Mesendoderm (in vitro differentiated cells): ENCODE measurements around the gene GPRIN2.
"Not testable (repeated sequence)": the region's sequence is repeated elsewhere in the genome, so short reads cannot be mapped to it uniquely, and the experiment has no call there.

Experiments
- DNase-seq: peaks from one replicate; pipeline ENCODE4 v3.0.0; 2013
- H2AK5ac ChIP-seq: 2 replicates; pipeline ENCODE4 v1.6.1; 2013; ENCODE audit warnings: low read length, inconsistent platforms
- H2BK120ac ChIP-seq: 2 replicates; pipeline ENCODE4 v1.6.1; 2013; ENCODE audit warnings: low read depth, mild to moderate bottlenecking, low read length, moderate library complexity, mixed read lengths
- H2BK15ac ChIP-seq: replicated peaks from 2 replicates; pipeline ENCODE4 v1.6.1; 2013; ENCODE audit warnings: low read depth, mild to moderate bottlenecking, moderate library complexity
- H2BK5ac ChIP-seq: 2 replicates; pipeline ENCODE4 v1.6.1; 2013; ENCODE audit warnings: low read length, inconsistent platforms
- H3K18ac ChIP-seq: 2 replicates; pipeline ENCODE4 v1.6.1; 2013; ENCODE audit warnings: mild to moderate bottlenecking, low read length, mixed read lengths
- H3K23ac ChIP-seq: one replicate; pipeline ENCODE4 v1.6.1; 2013; ENCODE audit warnings: low read length
- H3K27ac ChIP-seq: 2 replicates; pipeline ENCODE4 v1.5.1; 2013; ENCODE audit warnings: low read depth, mild to moderate bottlenecking, inconsistent platforms, low read length, moderate library complexity
- H3K27me3 ChIP-seq: 2 replicates; pipeline ENCODE4 v1.6.1; 2013; ENCODE audit warnings: low read length, control low read depth, mild to moderate bottlenecking, inconsistent platforms; ENCODE audit not compliant: insufficient read depth, poor library complexity
- H3K36me3 ChIP-seq: 2 replicates; pipeline ENCODE4 v1.6.1; 2013; ENCODE audit warnings: low read length, inconsistent platforms; ENCODE audit not compliant: control insufficient read depth, insufficient read depth
- H3K4ac ChIP-seq: one replicate; pipeline ENCODE4 v1.6.1; 2013; ENCODE audit warnings: low read depth, mild to moderate bottlenecking, low read length, moderate library complexity
- H3K4me1 ChIP-seq: 2 replicates; pipeline ENCODE4 v1.6.1; 2013; ENCODE audit warnings: low read depth, low read length, inconsistent platforms; ENCODE audit not compliant: control insufficient read depth
- H3K4me2 ChIP-seq: 2 replicates; pipeline ENCODE4 v1.6.1; 2013; ENCODE audit warnings: low read length
- H3K4me3 ChIP-seq: 2 replicates; pipeline ENCODE4 v1.5.1; 2013; ENCODE audit warnings: mild to moderate bottlenecking, low read length
- H3K56ac ChIP-seq: one replicate; pipeline ENCODE4 v1.6.1; 2013; ENCODE audit warnings: low read length
- H3K79me1 ChIP-seq: 2 replicates; pipeline ENCODE4 v1.6.1; 2013; ENCODE audit warnings: low read length, inconsistent platforms
- H3K79me2 ChIP-seq: 2 replicates; pipeline ENCODE4 v1.6.1; 2013; ENCODE audit warnings: mild to moderate bottlenecking, low read length; ENCODE audit not compliant: control insufficient read depth, insufficient read depth
- H3K9ac ChIP-seq: 2 replicates; pipeline ENCODE4 v1.6.1; 2013; ENCODE audit warnings: low read length, inconsistent platforms
- H4K5ac ChIP-seq: one replicate; pipeline ENCODE4 v1.6.1; 2013; ENCODE audit warnings: low read length
- H4K8ac ChIP-seq: one replicate; pipeline ENCODE4 v1.6.1; 2013; ENCODE audit warnings: low read depth, mild to moderate bottlenecking, control low read depth, low read length, moderate library complexity
- WGBS: extraction: QIAGEN DNeasy Blood & Tissue Kit; methylation state at CpG from one replicate; pipeline ENCODE4 v1.1.7; 2013; ENCODE audit warnings: low lambda C conversion rate, missing lambda C conversion rate; ENCODE audit not compliant: insufficient coverage; ENCODE audit errors: extremely low coverage; 5-methylcytosine and 5-hydroxymethylcytosine counted together

GPRIN2 gene

DNA sequence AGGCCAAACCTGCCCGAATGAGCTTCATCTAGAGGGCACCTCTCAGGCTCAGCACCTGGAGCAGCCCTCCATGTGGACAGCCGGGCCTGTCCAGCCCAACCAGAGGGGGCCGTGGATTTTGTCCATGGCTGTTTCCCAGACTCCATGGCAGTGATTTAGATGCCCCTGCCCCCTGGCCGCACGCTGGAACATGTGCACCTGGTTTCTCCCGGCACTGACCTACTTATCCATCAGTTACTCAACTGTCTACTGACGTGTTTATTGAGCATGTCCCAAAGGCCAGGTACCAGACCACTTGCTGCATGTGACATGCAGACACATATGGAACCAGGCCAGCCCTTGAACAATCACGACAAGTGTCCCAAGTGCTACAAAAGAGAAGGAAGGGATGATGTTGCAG is 43.1 kb downstream of the GPRIN2 start:
- DNase-seq, H3K23ac ChIP-seq, H3K4ac ChIP-seq, H4K5ac ChIP-seq, H3K36me3 ChIP-seq, H3K27me3 ChIP-seq, H3K79me1 ChIP-seq, H2BK15ac ChIP-seq, H3K27ac ChIP-seq, H3K4me1 ChIP-seq, H2BK5ac ChIP-seq, H2BK120ac ChIP-seq, H3K4me2 ChIP-seq, H3K9ac ChIP-seq, H4K8ac ChIP-seq, H3K56ac ChIP-seq, H3K4me3 ChIP-seq, H2AK5ac ChIP-seq, H3K79me2 ChIP-seq, H3K18ac ChIP-seq: not testable (repeated sequence)
- no CpG with 5 or more reads among the region's 8 CpGs for WGBS

DNA sequence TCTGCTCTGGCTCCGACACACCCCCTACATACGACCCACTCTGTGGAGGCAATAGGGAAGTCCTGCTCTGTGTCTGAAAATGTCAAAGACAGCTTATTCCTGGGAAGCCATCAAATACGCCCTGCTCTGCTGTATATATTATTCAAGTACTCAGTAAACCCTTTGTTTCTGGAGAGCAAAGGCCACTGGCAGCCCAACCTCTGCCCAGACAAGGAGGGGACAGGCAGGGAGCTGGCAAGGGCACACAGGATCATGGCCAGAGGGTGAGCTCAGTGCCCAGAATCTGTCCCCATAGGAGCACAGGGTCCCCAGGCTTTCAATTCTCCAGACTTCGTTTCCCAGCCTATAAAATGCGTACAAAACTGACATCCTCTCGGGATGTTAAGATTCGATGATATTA is 43.7 kb downstream of the GPRIN2 start:
- H3K4me2 ChIP-seq, H3K27me3 ChIP-seq, H3K23ac ChIP-seq, H2BK5ac ChIP-seq, DNase-seq, H3K4me1 ChIP-seq, H2BK120ac ChIP-seq, H4K8ac ChIP-seq, H3K9ac ChIP-seq, H3K56ac ChIP-seq, H3K79me2 ChIP-seq, H3K27ac ChIP-seq, H3K79me1 ChIP-seq, H3K36me3 ChIP-seq, H3K4ac ChIP-seq, H3K4me3 ChIP-seq, H2AK5ac ChIP-seq, H3K18ac ChIP-seq, H2BK15ac ChIP-seq, H4K5ac ChIP-seq: not testable (repeated sequence)
- WGBS = no CpG with 5 or more reads among the region's 7 CpGs

DNA sequence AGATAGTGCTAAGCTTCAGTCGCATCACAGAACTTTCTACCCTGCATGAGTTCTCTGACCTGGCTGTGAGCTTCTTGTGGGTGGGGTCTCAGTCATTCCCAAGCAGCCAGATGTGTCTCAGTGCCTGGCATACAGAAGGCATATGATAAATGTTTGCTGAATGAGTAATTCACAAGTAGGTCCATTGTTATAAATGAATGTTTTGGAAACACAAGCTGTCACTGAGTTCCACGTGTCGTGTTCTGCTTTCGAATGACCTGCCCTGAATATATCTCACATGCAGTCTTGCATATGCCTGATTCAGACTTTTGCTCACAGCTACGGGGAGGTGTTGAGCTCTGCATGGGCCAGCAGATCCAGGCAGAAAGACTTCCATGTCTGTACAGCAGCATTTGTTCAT is 44.5 kb downstream of the GPRIN2 start:
- not testable (repeated sequence) for DNase-seq, H4K8ac ChIP-seq, H3K79me1 ChIP-seq, H3K4me2 ChIP-seq, H3K23ac ChIP-seq, H3K4ac ChIP-seq, H2BK15ac ChIP-seq, H3K4me3 ChIP-seq, H4K5ac ChIP-seq, H2AK5ac ChIP-seq, H3K56ac ChIP-seq, H3K27ac ChIP-seq, H3K18ac ChIP-seq, H3K9ac ChIP-seq, H2BK120ac ChIP-seq, H3K36me3 ChIP-seq, H2BK5ac ChIP-seq, H3K27me3 ChIP-seq, H3K4me1 ChIP-seq, H3K79me2 ChIP-seq
- no CpG with 5 or more reads among the region's 5 CpGs for WGBS
